Epithelial cell of proximal tubule (primary cell): ENCODE data around the gene CDH15. TPM values are rescaled to one million over a fixed set of nuclear protein-coding genes. Genes with fewer than 3 reads are reported as not detected.

Source experiments
- DNase-seq: peaks from one replicate; pipeline ENCODE4 v3.0.0-alpha.2; 2011; ENCODE audit warnings: low read depth
- H3K4me3 ChIP-seq: 2 replicates; pipeline ENCODE4 v1.5.1; 2011; ENCODE audit warnings: low read depth, mild to moderate bottlenecking, low read length
- total RNA-seq: library from RNA; depleted of rRNA; stranded (reverse); fragments of >200 nt; gene quantifications from 2 replicates; pipeline ENCODE4 v1.2.3, GENCODE V29; 2015
- TF ChIP-seq, protein P1 (sequence below): conservative IDR thresholded peaks from 2 replicates; pipeline ENCODE4 v1.5.1; 2012; ENCODE audit warnings: low read depth, mild to moderate bottlenecking, low read length

Gene CDH15
- total RNA-seq, 1 donor from 2014 or later = not detected

DNA sequence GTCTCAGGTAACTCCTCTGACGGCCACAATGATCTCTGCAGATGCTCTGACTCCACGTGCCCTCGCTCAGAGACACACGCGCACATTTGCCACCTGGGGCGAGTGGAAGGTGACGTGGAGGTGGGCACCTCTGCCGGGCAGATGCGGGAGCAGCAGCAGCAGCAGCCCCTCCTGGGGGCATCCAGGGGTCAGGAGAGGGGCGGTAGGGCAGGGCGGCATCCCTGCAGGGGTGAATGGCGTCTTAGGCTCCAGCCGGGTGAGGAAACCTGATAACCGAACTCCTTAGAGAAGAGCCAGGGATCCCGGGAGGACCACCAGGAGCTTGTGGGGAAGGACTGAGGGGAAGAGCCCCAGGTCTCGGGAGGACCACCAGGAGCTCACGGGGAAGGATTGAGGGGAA is 34.6 kb upstream of the CDH15 start:
- TF ChIP-seq, protein P1, sequence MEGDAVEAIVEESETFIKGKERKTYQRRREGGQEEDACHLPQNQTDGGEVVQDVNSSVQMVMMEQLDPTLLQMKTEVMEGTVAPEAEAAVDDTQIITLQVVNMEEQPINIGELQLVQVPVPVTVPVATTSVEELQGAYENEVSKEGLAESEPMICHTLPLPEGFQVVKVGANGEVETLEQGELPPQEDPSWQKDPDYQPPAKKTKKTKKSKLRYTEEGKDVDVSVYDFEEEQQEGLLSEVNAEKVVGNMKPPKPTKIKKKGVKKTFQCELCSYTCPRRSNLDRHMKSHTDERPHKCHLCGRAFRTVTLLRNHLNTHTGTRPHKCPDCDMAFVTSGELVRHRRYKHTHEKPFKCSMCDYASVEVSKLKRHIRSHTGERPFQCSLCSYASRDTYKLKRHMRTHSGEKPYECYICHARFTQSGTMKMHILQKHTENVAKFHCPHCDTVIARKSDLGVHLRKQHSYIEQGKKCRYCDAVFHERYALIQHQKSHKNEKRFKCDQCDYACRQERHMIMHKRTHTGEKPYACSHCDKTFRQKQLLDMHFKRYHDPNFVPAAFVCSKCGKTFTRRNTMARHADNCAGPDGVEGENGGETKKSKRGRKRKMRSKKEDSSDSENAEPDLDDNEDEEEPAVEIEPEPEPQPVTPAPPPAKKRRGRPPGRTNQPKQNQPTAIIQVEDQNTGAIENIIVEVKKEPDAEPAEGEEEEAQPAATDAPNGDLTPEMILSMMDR = no peak
- H3K4me3 ChIP-seq = no peak overlapping the region
- DNase-seq = no peak

DNA sequence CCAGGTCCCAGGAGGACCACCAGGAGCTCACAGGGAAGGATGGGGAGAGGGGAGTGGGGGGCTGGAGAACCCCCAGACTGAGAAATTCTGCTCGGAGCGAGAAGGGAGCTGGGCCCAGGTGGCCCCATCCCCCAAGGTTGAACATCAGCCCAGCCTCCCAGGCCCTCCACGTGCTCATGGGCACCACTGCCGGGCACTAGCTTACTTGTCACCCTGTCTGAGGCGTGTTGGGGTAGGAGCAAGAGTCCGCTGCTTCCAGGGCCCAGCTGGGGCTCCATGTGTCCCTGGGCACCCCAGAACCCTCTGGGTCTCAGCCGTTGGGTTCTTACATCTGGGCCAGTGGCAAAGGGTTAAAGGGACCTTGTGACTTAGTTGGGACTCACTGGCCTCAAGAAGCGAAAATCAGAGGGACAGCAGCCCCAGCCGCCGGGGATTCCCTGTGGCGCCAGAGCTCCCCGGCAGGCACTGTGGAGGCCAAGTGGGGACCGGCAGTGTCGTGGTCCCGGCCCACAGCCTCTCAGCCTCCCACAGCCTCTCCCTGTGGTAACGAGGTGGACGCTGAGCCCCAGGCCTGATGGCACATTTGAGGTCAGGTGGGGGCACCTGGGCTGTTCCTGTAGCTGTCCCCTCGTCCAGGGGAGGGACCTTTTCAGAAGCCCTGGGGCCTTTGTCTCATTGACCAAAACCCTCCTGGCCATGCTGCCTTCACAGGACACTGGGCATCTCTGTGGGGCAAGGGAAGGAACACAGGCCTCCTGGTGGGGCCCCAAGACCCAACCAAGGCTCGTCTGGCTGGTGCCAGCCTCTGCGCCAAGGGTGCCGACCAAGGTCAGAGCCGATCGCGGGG is 33.7 kb upstream of the CDH15 start:
- TF ChIP-seq, protein P1 = no peak
- H3K4me3 ChIP-seq = no peak overlapping the region
- DNase-seq = no peak

DNA sequence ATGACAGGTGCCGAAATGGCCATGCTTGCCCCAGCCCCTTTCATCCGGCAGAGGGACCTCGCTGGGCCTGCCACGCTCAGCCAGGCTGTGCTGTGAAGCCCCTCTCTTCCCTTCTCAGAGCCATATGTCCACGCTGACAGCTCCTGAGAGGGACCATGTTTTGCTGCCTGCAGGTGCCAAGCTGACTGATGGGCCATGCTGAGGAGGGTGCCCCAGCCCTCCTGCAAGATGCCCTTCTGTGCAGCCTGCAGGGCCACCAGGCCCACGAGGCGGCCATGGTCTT is 33.1 kb upstream of the CDH15 start:
- TF ChIP-seq, protein P1 = no peak
- no peak for DNase-seq
- H3K4me3 ChIP-seq = no peak overlapping the region

DNA sequence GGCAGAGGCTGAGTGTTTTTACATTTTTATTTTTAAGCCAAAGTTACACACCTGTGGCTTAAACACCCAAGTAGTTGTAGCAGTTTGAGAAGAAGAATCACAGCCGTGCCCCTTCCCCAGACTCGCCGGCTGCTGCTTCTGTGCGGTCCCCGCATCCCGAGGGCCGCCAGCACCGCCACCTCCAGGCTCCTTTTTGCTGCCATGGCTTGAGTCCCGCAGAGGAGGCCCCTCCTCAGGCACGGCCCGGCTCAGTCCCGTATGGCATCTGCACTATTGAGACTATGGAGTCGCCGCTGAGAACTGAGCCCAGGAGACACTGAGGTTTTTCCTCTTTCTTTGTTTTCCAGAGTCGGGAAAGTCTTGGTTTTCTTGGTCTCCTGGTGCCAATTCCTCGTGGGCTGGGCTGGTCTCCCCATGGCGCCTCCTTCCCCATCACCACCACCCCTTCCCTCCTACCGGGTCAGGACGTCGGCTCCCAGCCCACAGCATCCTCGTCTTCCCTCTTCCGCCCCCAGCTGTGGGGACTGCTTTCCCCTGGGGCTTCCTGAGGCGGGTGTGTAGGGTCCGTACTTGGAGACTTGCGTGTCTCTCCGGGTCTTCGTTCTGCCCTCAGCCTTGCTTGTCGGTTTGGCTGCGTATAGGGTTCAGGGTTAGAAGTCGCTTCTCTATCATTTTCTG is 32.6 kb upstream of the CDH15 start:
- DNase-seq = no peak
- TF ChIP-seq, protein P1 = no peak
- H3K4me3 ChIP-seq = no peak overlapping the region

DNA sequence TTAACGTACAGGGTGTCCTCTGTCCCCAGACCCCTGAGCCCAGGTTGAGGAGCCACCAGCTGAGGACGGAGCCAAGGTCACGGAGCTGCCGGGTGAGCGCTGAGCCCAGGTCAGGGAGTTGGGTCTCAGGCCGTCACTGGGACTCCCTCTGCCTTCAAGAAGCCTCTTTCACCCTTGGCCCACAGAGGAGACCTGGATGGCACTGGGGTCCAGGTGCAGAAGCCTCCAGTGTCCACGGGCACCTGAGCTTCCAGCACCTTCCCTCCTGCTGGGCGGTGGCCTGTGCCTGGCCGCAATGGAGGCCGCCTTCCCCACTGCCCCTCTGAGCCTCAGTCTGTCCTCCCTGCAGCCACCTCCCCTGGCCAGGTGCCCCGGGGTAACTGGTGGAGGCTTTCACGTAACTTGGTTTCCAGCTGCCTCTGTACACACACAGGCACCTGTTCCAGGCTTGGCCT is 31.6 kb upstream of the CDH15 start:
- no peak overlapping the region for H3K4me3 ChIP-seq
- TF ChIP-seq, protein P1 = no peak
- DNase-seq = no peak

DNA sequence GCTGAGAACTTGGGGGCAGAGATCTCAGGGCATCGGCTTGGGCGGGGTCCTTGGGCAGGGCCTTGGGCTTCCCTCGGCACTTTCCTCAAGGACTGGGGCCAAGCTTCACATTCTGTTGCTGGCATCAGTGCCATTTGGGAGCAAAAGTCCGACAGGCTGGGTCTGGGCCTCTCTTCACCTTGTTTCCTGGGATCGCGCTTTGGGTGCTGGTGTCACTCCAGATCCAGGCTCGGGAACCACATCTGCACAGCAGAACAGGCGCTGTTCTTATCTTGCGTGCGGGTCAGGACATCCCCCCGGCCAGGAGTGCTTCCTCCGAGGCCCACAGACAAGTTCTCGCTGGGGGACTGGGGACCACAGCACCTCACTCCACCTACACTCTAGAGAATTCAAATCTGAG is 31.1 kb upstream of the CDH15 start:
- TF ChIP-seq, protein P1 = no peak
- H3K4me3 ChIP-seq = no peak overlapping the region
- no peak for DNase-seq
